Measurements from ENCODE around the gene IL19.
"Not testable (repeated sequence)": the region's sequence is repeated elsewhere in the genome, so short reads cannot be mapped to it uniquely, and the experiment has no call there.

IL19 gene

GRCh38 chr1:206751891-206752290 lies 18.7 kb upstream of the IL19 start:
- no peak for DNase-seq (ENCODE audit: low spot score in 2 of 2)
- in situ Hi-C loops (cut with MboI; ENCODE audit: low sequenced_read_pairs), result no loop called here
- Histone ChIP-seq H3K4me3 (no peak overlapping the region), H3K36me3 (replicated peaks) (no peaks in the 10 kb centered on the region), H3K9me3 (no peaks in the 10 kb centered on the region), H3K27me3 (ENCODE audit: low read depth) (peaks cover 13% of the 10 kb centered on the region; the same call in 1 of the 2 replicates), H3K4me1 (no peaks in the 10 kb centered on the region)

GRCh38 chr1:206752481-206752880 lies 18.1 kb upstream of the IL19 start:
- Histone ChIP-seq H3K4me1 (no peaks in the 10 kb centered on the region), H3K27me3 (ENCODE audit: low read depth) (peaks cover 15% of the 10 kb centered on the region; the same call in 1 of the 2 replicates), H3K4me3 (no peak overlapping the region), H3K9me3 (no peaks in the 10 kb centered on the region), H3K36me3 (replicated peaks) (no peaks in the 10 kb centered on the region)
- in situ Hi-C loops (cut with MboI; ENCODE audit: low sequenced_read_pairs), result no loop called here
- DNase-seq (ENCODE audit: low spot score in 2 of 2), result no peak

- in situ Hi-C loops (cut with MboI; ENCODE audit: low sequenced_read_pairs), result no loop called here
- peaks cover 18% of the 10 kb centered on the region; the same call in 1 of the 2 replicates for H3K27me3 ChIP-seq (ENCODE audit: low read depth)
- H3K4me3 ChIP-seq, result no peak overlapping the region
- no peaks in the 10 kb centered on the region for H3K9me3 ChIP-seq
- no peaks in the 10 kb centered on the region for H3K4me1 ChIP-seq
- no peak for DNase-seq (ENCODE audit: low spot score in 2 of 2)
- no peaks in the 10 kb centered on the region for H3K36me3 ChIP-seq (replicated peaks)
Observed at GRCh38 chr1:206753141-206753540, 17.4 kb upstream of the IL19 start.

GRCh38 chr1:206754011-206754410 lies 16.6 kb upstream of the IL19 start:
- no peaks in the 10 kb centered on the region for H3K4me1 ChIP-seq
- no peaks in the 10 kb centered on the region for H3K9me3 ChIP-seq
- no peaks in the 10 kb centered on the region for H3K36me3 ChIP-seq (replicated peaks)
- no peak overlapping the region for H3K4me3 ChIP-seq
- in situ Hi-C loops (cut with MboI; ENCODE audit: low sequenced_read_pairs), result no loop called here
- no peak for DNase-seq (ENCODE audit: low spot score in 2 of 2)
- H3K27me3 ChIP-seq (ENCODE audit: low read depth), result peaks cover 18% of the 10 kb centered on the region; the same call in 1 of the 2 replicates

- in situ Hi-C loops (cut with MboI; ENCODE audit: low sequenced_read_pairs), result no loop called here
- DNase-seq (ENCODE audit: low spot score in 2 of 2), result no peak
- Histone ChIP-seq H3K4me3 (no peak overlapping the region), H3K4me1 (no peaks in the 10 kb centered on the region), H3K27me3 (ENCODE audit: low read depth) (peaks cover 8% of the 10 kb centered on the region; the same call in 1 of the 2 replicates), H3K36me3 (replicated peaks) (no peaks in the 10 kb centered on the region), H3K9me3 (no peaks in the 10 kb centered on the region)
Observed at GRCh38 chr1:206757524-206758266, 12.9 kb upstream of the IL19 start.

GRCh38 chr1:206760590-206760989 lies 10.0 kb upstream of the IL19 start:
- Histone ChIP-seq H3K27me3 (ENCODE audit: low read depth) (peaks cover 8% of the 10 kb centered on the region; the same call in 1 of the 2 replicates), H3K4me1 (no peaks in the 10 kb centered on the region), H3K9me3 (no peaks in the 10 kb centered on the region), H3K4me3 (no peak overlapping the region), H3K36me3 (replicated peaks) (no peaks in the 10 kb centered on the region)
- no peak for DNase-seq (ENCODE audit: low spot score in 2 of 2)
- in situ Hi-C loops (cut with MboI; ENCODE audit: low sequenced_read_pairs), result no loop called here

GRCh38 chr1:206761159-206761768 lies 9.3 kb upstream of the IL19 start:
- Histone ChIP-seq H3K9me3 (no peaks in the 10 kb centered on the region), H3K36me3 (replicated peaks) (no peaks in the 10 kb centered on the region), H3K27me3 (ENCODE audit: low read depth) (peaks cover 5% of the 10 kb centered on the region; the same call in 1 of the 2 replicates), H3K4me3 (no peak overlapping the region), H3K4me1 (no peaks in the 10 kb centered on the region)
- no peak for DNase-seq (ENCODE audit: low spot score in 2 of 2)
- in situ Hi-C loops (cut with MboI; ENCODE audit: low sequenced_read_pairs), result no loop called here

GRCh38 chr1:206762741-206763364 lies 7.7 kb upstream of the IL19 start:
- H3K27me3 ChIP-seq (ENCODE audit: low read depth); H3K4me3 ChIP-seq; DNase-seq (ENCODE audit: low spot score in 2 of 2); in situ Hi-C loops (cut with MboI; ENCODE audit: low sequenced_read_pairs); H3K4me1 ChIP-seq; H3K36me3 ChIP-seq (replicated peaks); H3K9me3 ChIP-seq: not testable (repeated sequence)

- H3K9me3 ChIP-seq; H3K4me3 ChIP-seq; H3K27me3 ChIP-seq (ENCODE audit: low read depth); in situ Hi-C loops (cut with MboI; ENCODE audit: low sequenced_read_pairs); H3K4me1 ChIP-seq; DNase-seq (ENCODE audit: low spot score in 2 of 2); H3K36me3 ChIP-seq (replicated peaks): not testable (repeated sequence)
Observed at GRCh38 chr1:206765771-206766170, 4.8 kb upstream of the IL19 start.

- no peaks in the 10 kb centered on the region for H3K4me1 ChIP-seq
- no peak overlapping the region for H3K4me3 ChIP-seq
- in situ Hi-C loops (cut with MboI; ENCODE audit: low sequenced_read_pairs), result no loop called here
- peaks cover 5% of the 10 kb centered on the region; the same call in 1 of the 2 replicates for H3K27me3 ChIP-seq (ENCODE audit: low read depth)
- H3K9me3 ChIP-seq, result no peaks in the 10 kb centered on the region
- DNase-seq (ENCODE audit: low spot score in 2 of 2), result no peak
- no peaks in the 10 kb centered on the region for H3K36me3 ChIP-seq (replicated peaks)
Observed at GRCh38 chr1:206766251-206766856, 4.2 kb upstream of the IL19 start.

- no peak for DNase-seq (ENCODE audit: low spot score in 2 of 2)
- peaks cover 5% of the 10 kb centered on the region; the same call in 1 of the 2 replicates for H3K27me3 ChIP-seq (ENCODE audit: low read depth)
- no peaks in the 10 kb centered on the region for H3K36me3 ChIP-seq (replicated peaks)
- no peak overlapping the region for H3K4me3 ChIP-seq
- in situ Hi-C loops (cut with MboI; ENCODE audit: low sequenced_read_pairs), result no loop called here
- no peaks in the 10 kb centered on the region for H3K9me3 ChIP-seq
- H3K4me1 ChIP-seq, result no peaks in the 10 kb centered on the region
Observed at GRCh38 chr1:206768472-206769303, 1.9 kb upstream of the IL19 start.

GRCh38 chr1:206769304-206769731 lies 1.3 kb upstream of the IL19 start:
- Histone ChIP-seq H3K9me3 (no peaks in the 10 kb centered on the region), H3K4me1 (no peaks in the 10 kb centered on the region), H3K36me3 (replicated peaks) (no peaks in the 10 kb centered on the region), H3K4me3 (no peak overlapping the region), H3K27me3 (ENCODE audit: low read depth) (peaks cover 5% of the 10 kb centered on the region; the same call in 1 of the 2 replicates)
- in situ Hi-C loops (cut with MboI; ENCODE audit: low sequenced_read_pairs), result no loop called here
- no peak for DNase-seq (ENCODE audit: low spot score in 2 of 2)

- Histone ChIP-seq H3K9me3 (no peaks in the 10 kb centered on the region), H3K4me3 (no peak overlapping the region), H3K36me3 (replicated peaks) (no peaks in the 10 kb centered on the region), H3K27me3 (ENCODE audit: low read depth) (peaks cover 5% of the 10 kb centered on the region; the same call in 1 of the 2 replicates), H3K4me1 (no peaks in the 10 kb centered on the region)
- in situ Hi-C loops (cut with MboI; ENCODE audit: low sequenced_read_pairs), result no loop called here
- DNase-seq (ENCODE audit: low spot score in 2 of 2), result no peak
Observed at GRCh38 chr1:206771338-206771692, 742 bp downstream of the IL19 start.
